Thoracic aorta (tissue), 2 donors: Measurements from ENCODE around the gene POLRMT. TPM values are rescaled to one million over a fixed set of nuclear protein-coding genes. Genes with fewer than 3 reads are reported as not detected.
"Not testable (repeated sequence)": the region's sequence is repeated elsewhere in the genome, so short reads cannot be mapped to it uniquely, and the experiment has no call there.

Experiments used
- ATAC-seq: fragments of 150-250 bp; one replicate; pipeline ENCODE4 v1.8.0; 2017; ENCODE audit warnings: low read depth; ENCODE audit not compliant: insufficient number of reproducible peaks, low FRiP score
- DNase-seq: peaks from one replicate; pipeline ENCODE4 v3.0.0-alpha.2; 2020; ENCODE audit warnings: low spot score
- H3K27ac ChIP-seq, 2 donors: fragments of 200-600 bp; sonication (generic); 1 replicate in 1 of 2; 2 replicates in 1 of 2; pipeline ENCODE4 v1.5.1; 2016; ENCODE audit warnings: mild to moderate bottlenecking in 2 of 2, moderate library complexity in 2 of 2
- H3K27me3 ChIP-seq: fragments of 200-600 bp; sonication (generic); replicated peaks from 2 replicates; pipeline ENCODE4 v1.6.0; 2016; ENCODE audit warnings: mild to moderate bottlenecking; ENCODE audit not compliant: insufficient read depth
- H3K36me3 ChIP-seq: fragments of 200-600 bp; sonication (generic); one replicate; pipeline ENCODE4 v1.5.1; 2016
- H3K4me1 ChIP-seq, 2 donors: fragments of 200-600 bp; sonication (generic); 1 replicate in 1 of 2; 2 replicates in 1 of 2; pipeline versions ENCODE4 v1.5.1 to v1.6.0; 2016; ENCODE audit warnings: low read depth in 2 of 2, mild to moderate bottlenecking in 1 of 2; ENCODE audit not compliant: control insufficient read depth in 1 of 2
- H3K4me3 ChIP-seq: fragments of 200-600 bp; sonication (generic); 2 replicates; pipeline ENCODE4 v1.5.1; 2016; ENCODE audit warnings: mild to moderate bottlenecking
- H3K9me3 ChIP-seq: fragments of 200-600 bp; sonication (generic); 2 replicates; pipeline ENCODE4 v1.5.1; 2016
- CTCF ChIP-seq: fragments of 200-600 bp; sonication (generic); IDR thresholded peaks from one replicate; pipeline ENCODE4 v1.5.1; 2019; ENCODE audit warnings: antibody characterized with exemption
- total RNA-seq, 2 donors: library from RNA; depleted of rRNA; stranded (reverse); fragments of >200 nt; gene quantifications; one replicate each; pipeline versions ENCODE4 v1.1.0 to v1.2.3, GENCODE V29; 2016

Gene POLRMT
- total RNA-seq, 2 donors from 2014 or later: 23.8 to 30.9 TPM

- no peak for TF ChIP-seq CTCF
- ATAC-seq (no peak), DNase-seq (no peak)
- Histone ChIP-seq H3K9me3 (no peaks in the 10 kb centered on the region), H3K36me3 (no peaks in the 10 kb centered on the region), H3K27me3 (no peaks in the 10 kb centered on the region), H3K27ac (no peak overlapping the region), H3K4me3 (no peak overlapping the region), H3K4me1 (no peaks in the 10 kb centered on the region)
Measured at GRCh38 chr19:607301-608154, 25.8 kb downstream of the POLRMT start.

GRCh38 chr19:605061-605971 is 28.0 kb downstream of the POLRMT start:
- not testable (repeated sequence) for ATAC-seq, H3K27ac ChIP-seq, H3K9me3 ChIP-seq, H3K27me3 ChIP-seq, H3K36me3 ChIP-seq, H3K4me3 ChIP-seq, DNase-seq, H3K4me1 ChIP-seq

- no peak overlapping the region for H3K27ac ChIP-seq
- H3K4me3 ChIP-seq: no peak overlapping the region
- H3K4me1 ChIP-seq: no peaks in the 10 kb centered on the region
- no peak for DNase-seq
- no peaks in the 10 kb centered on the region for H3K36me3 ChIP-seq
- no peak for TF ChIP-seq CTCF
- H3K9me3 ChIP-seq: no peaks in the 10 kb centered on the region
- ATAC-seq: no peak
- H3K27me3 ChIP-seq: no peaks in the 10 kb centered on the region
Measured at GRCh38 chr19:604355-604754, 29.0 kb downstream of the POLRMT start.

GRCh38 chr19:603779-604178 is 29.6 kb downstream of the POLRMT start:
- not testable (repeated sequence) for H3K27me3 ChIP-seq, H3K4me1 ChIP-seq, H3K36me3 ChIP-seq, H3K27ac ChIP-seq, H3K4me3 ChIP-seq, ATAC-seq, H3K9me3 ChIP-seq, DNase-seq

GRCh38 chr19:603302-603639 is 30.1 kb downstream of the POLRMT start:
- not testable (repeated sequence) for DNase-seq, H3K4me3 ChIP-seq, H3K4me1 ChIP-seq, ATAC-seq, H3K27ac ChIP-seq, H3K36me3 ChIP-seq, H3K9me3 ChIP-seq, H3K27me3 ChIP-seq

- ATAC-seq: no peak
- no peaks in the 10 kb centered on the region for H3K4me1 ChIP-seq
- TF ChIP-seq CTCF: no peak
Measured at GRCh38 chr19:602391-603301, 30.7 kb downstream of the POLRMT start.

More at GRCh38 chr19:602391-603301, 30.7 kb downstream of the POLRMT start:
- no peaks in the 10 kb centered on the region for H3K9me3 ChIP-seq
- DNase-seq: no peak
- H3K27me3 ChIP-seq: no peaks in the 10 kb centered on the region
- no peak overlapping the region for H3K4me3 ChIP-seq
- H3K36me3 ChIP-seq: no peaks in the 10 kb centered on the region
- no peak overlapping the region for H3K27ac ChIP-seq
